Left cardiac atrium (tissue), 4 donors: Measurements from ENCODE around the gene POLR3H. TPM values are rescaled to one million over a fixed set of nuclear protein-coding genes. Genes with fewer than 3 reads are reported as not detected.

Source experiments
- ATAC-seq, 2 donors: fragments of 200-7000 bp; cut with Tn5 transposase; one replicate each; pipeline ENCODE4 v1.9.1; 2020; ENCODE audit warnings: mild to moderate bottlenecking in 2 of 2, moderate library complexity in 2 of 2
- DNase-seq: peaks from one replicate; pipeline ENCODE4 v3.0.0-alpha.2; 2020
- intact Hi-C, 2 donors: fragments of 100-400 bp; cut with DNase I; formaldehyde crosslinking; loops; one replicate each; pipeline versions ENCODE4 v1.14.1 to v1.15.1; 2022 to 2023
- total RNA-seq, 2 donors: library from RNA; stranded (reverse); fragmentation: NEBNext Ultra II Directional; extraction: Animal tissue kit (Norgen Biotek cat#: 25700); gene quantifications; one replicate each; pipeline ENCODE4 v1.2.1, GENCODE V29; 2021
- donor health status: DM: no; HTN: yes; CAD: no.
- donor health status: DM: no; HTN: yes; CAD: no; lungs with severe emphysema.
- donor health status: DM: yes; HTN: yes; CAD: no.
- donor health status: Dilated cardiomyopathy.

The POLR3H gene
- total RNA-seq, 2 donors from 2014 or later, result 25.0 to 34.0 TPM

GRCh38 chr22:41541484-41541883 lies 2.8 kb downstream of the POLR3H start:
- DNase-seq (no peak), ATAC-seq (no peak)
- intact Hi-C loops, result no loop called here

- ATAC-seq (no peak), DNase-seq (no peak)
- intact Hi-C loops, result no loop called here
Observed at GRCh38 chr22:41540365-41540764, 3.9 kb downstream of the POLR3H start.

GRCh38 chr22:41540006-41540315 lies 4.3 kb downstream of the POLR3H start:
- intact Hi-C loops, result no loop called here
- no peak for DNase-seq
- no peak for ATAC-seq

GRCh38 chr22:41539146-41540005 lies 4.9 kb downstream of the POLR3H start:
- DNase-seq (no peak), ATAC-seq (no peak)
- intact Hi-C loops, result no loop called here

GRCh38 chr22:41538583-41538982 lies 5.7 kb downstream of the POLR3H start:
- intact Hi-C loops, result no loop called here
- DNase-seq (no peak), ATAC-seq (no peak)

- intact Hi-C loops, result no loop called here
- ATAC-seq (no peak), DNase-seq (no peak)
Observed at GRCh38 chr22:41537203-41537602, 7.1 kb downstream of the POLR3H start.

GRCh38 chr22:41535244-41535643 lies 9.0 kb downstream of the POLR3H start:
- no peak for ATAC-seq
- no peak for DNase-seq
- intact Hi-C loops, result no loop called here

- DNase-seq (no peak), ATAC-seq (peak; percentile 23 to 50)
- intact Hi-C loops, result no loop called here
Observed at GRCh38 chr22:41534219-41534618, 10.1 kb downstream of the POLR3H start.

- peak; percentile 80 for DNase-seq
- ATAC-seq, result peak; percentile 60 to 66
- intact Hi-C loops, result no loop called here
Observed at GRCh38 chr22:41532908-41533825, 11.1 kb downstream of the POLR3H start.

GRCh38 chr22:41531715-41532477 lies 12.4 kb downstream of the POLR3H start:
- ATAC-seq (no peak), DNase-seq (no peak)
- intact Hi-C loops, result no loop called here

- intact Hi-C loops, result no loop called here
- ATAC-seq (no peak), DNase-seq (no peak)
Observed at GRCh38 chr22:41530890-41531714, 13.2 kb downstream of the POLR3H start.

- DNase-seq, result no peak
- intact Hi-C loops, result no loop called here
- ATAC-seq, result no peak
Observed at GRCh38 chr22:41528938-41529561, 15.2 kb downstream of the POLR3H start.

- ATAC-seq (no peak), DNase-seq (no peak)
- intact Hi-C loops, result no loop called here
Observed at GRCh38 chr22:41528132-41528766, 16.0 kb downstream of the POLR3H start.

GRCh38 chr22:41526830-41527799 lies 17.2 kb downstream of the POLR3H start:
- DNase-seq, result no peak
- intact Hi-C loops, result no loop called here
- ATAC-seq, result peak in 1 of 2 donors; percentile 18

GRCh38 chr22:41526226-41526829 lies 17.9 kb downstream of the POLR3H start:
- DNase-seq (no peak), ATAC-seq (no peak)
- intact Hi-C loops, result no loop called here

- DNase-seq (no peak), ATAC-seq (no peak)
- intact Hi-C loops, result no loop called here
Observed at GRCh38 chr22:41525450-41526225, 18.6 kb downstream of the POLR3H start.
